GM19438 (cell line): ENCODE measurements around the gene CLTB.

ENCODE experiments used
- ATAC-seq: cut with Tn5 transposase; IDR thresholded peaks from one replicate; pipeline ENCODE4 v1.9.1; 2021; ENCODE audit warnings: low read depth; ENCODE audit not compliant: unreplicated experiment

CLTB gene

DNA sequence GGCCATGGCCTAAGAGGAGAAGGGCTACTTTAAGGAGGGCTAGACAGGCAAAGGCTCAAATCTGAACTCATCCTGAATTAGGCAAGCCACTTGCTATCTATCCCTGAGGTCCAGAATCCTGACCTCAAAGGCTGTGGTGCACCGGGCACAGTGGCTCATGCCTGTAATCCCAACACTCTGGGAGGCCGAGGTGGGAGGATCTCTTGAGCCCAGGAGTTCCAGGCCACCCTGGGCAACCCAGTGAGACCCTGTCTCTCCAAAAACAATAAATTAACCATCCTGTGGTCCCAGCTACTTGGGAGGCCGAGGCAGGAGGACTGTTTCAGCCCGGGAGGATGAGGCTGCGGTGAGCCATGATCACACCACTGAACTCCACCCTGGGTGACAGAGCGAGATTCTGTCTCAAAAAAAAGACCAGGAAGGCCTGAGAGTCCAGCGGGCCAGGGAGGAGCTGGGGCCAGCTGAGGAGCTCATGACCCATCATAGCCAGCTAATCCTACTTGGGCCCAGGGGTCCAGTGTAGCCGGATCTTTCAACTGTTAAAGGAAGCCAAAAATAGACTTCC, 31.9 kb downstream of the CLTB start:
- ATAC-seq = no peak

GRCh38 chr5:176383961-176384360, 32.4 kb downstream of the CLTB start:
- ATAC-seq = no peak

- ATAC-seq = no peak
These were observed 33.0 kb downstream of the CLTB start for GRCh38 chr5:176383248-176383905.

- no peak for ATAC-seq
These were observed 33.6 kb downstream of the CLTB start for GRCh38 chr5:176382721-176383120.

GRCh38 chr5:176381979-176382378, 34.4 kb downstream of the CLTB start:
- ATAC-seq = no peak

DNA sequence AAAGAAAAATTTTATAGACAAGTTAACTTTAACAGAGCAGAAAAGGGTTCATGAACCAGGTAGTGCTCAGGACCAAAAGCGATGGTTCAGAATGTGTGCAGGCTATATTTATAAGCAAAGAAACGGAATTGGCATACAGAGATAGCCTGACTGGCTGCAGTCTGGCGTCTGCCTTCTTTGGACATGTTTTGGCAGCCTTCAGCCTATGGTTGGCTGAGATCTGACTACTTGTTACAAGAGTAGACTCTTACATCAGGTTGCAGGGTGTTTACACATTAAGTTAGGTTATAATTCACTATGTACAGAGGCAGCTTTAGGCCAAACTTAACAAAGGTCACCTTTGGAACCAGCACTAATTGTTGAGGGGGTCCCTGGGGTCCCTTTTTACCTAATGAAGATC, 34.9 kb downstream of the CLTB start:
- ATAC-seq = no peak

DNA sequence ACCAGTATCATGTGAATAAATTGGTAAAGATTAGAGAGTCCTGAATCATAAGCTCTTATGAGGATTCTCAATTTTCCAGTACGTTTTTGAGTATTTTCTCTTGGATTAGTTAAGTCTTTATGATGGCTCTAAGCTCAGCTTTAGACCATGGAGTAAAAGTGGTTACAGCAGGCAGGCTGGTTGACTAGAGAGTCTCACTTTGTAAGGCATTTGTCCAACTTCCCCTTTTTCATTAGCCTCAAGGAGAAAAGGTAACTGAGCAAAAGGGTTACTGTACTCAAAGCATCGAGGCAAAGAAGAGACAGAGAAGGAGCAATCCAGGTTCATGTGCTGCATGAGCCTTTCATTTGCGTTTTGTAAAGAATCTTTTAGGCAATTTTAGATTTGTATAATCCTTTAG, 36.5 kb downstream of the CLTB start:
- ATAC-seq = no peak

- ATAC-seq = no peak
These were observed 43.1 kb downstream of the CLTB start for GRCh38 chr5:176373100-176373818.

DNA sequence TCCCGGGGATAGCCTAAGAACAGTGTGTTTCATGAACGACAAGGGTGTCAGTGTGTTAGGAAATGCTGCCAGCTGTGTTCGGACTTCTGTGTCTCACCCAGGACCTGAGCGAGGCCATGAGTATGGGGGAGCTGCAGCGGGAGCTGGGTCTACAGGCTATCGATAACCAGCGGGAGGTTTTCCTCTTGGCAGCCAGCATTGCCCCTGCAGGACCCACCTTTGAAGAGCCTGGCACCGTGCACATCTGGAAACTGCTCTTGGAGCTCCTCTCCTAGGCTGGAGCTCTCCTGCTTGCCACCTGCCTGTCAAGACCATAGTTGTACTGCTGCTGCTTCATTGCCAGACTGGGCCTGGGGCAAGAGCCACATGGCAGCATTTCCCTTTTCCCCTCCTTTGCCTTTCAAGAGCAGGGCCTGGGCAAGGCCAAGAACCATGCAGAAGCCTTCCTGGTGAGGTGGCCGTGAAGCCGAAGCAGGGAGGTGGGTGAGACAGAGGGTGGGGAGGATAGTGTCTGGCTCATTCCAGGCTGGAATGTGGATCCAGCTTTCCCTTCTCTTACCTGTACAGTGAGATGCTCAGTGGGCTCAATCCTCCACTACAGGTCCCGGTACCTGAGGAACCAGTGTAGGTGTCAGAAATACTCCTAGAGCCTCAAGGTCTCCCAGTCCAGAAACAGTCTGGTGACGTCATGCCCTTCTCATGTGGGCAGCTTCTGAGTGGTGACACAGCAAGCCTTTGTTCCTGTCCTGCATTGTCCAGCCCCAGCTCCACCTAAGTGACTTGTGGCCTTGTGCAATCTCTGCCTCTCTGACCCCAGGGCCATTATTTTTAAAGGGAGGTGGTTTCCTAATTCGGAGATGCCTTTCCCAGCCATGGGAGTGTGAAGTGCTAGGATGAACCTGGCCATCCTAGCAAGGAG, 44.5 kb downstream of the CLTB start:
- no peak for ATAC-seq

DNA sequence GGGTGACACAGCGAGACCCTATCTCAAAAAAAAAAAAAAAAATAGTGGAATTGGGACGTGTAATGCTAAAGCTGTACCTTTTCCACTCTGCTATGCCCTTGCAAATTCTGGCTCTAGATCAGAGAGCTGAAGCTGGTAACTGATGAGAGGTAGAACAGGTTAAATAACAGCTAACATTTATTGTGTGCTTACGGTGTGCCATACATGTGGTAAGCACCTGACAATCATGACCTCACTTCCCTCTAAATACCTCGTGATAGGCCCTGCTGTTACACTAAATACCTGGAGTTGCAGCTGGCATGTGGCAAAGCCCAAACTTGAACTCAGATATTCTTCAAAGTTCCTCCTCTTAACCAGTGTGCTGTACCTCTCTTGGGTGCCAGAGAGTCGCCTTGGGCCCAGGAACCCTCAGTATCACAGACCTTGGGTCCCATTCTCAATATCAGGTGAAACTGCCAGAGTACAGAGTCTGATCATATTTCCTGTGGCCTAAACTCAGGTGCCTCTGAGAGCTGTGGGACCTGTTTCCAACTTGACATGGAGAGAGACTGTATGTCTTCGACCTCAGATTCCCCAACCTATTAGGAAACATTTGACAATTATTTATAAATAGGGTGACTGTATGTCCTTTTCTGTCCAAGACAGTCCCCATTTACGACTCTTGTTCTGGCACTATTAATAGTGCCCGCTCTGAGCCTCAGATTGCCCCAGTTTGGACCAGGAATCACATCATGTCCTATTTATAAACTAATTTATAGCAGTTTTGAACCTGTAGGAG, 46.2 kb downstream of the CLTB start:
- no peak for ATAC-seq

GRCh38 chr5:176368726-176369125, 47.6 kb downstream of the CLTB start:
- ATAC-seq = no peak

- no peak for ATAC-seq
These were observed 50.0 kb downstream of the CLTB start for GRCh38 chr5:176366232-176366894.

GRCh38 chr5:176365351-176366231, 50.7 kb downstream of the CLTB start, which contains the start of gene ARL10:
Gene ARL10, plus strand, starts transcription at chr5:176365487. Its CDS starts 77 bp downstream, at chr5:176365564.
- ATAC-seq = no peak

- no peak for ATAC-seq
These were observed 51.5 kb downstream of the CLTB start for GRCh38 chr5:176364765-176365350.

- peak; percentile 10 for ATAC-seq
These were observed 54.2 kb downstream of the CLTB start for GRCh38 chr5:176362233-176362490.

DNA sequence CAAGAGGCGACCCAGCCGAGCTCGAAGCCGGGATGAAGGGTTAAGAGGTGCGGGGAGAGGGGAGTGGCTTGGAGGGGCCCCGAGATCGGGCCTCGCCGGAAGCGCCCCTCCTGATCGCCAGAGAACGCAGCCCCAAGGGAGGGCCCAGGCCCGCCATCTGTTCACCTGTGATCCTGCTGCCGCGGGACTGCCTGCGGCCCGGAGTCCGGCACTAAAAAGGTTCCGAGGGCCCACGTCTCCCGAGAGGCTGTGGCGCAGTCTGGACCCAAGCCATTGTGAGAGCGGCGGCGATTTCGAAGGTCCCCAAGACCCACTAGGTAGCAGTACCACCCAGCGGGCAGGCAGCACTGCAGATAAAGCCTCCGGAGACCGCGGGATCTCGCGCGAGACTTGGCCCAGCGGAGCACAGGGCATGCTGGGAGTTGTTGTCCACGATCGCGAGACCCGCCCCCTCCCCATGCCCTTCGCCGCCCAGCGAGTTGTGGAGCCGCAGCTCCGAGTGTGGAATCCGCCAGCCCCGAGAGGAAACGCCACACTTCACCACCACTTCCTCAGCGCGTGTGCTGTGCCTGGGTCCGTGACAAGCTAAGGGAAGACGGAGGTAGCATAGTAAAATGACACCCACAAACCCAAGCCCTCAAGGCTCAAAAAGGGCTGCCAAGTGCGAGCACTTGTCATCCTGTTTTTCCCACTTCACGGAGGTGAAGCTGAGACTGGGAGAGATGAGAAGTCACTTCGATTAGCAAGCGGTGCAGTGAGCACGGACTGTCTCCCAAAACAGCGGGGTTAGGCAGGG, 54.7 kb downstream of the CLTB start, which contains the start of gene KIAA1191:
TSS of gene KIAA1191 (minus strand) at position 328 of the 796 bp plus-strand sequence. CDS start 2,256 bp downstream, outside the sequence.
- ATAC-seq = peak; percentile 78

- no peak for ATAC-seq
These were observed 55.4 kb downstream of the CLTB start for GRCh38 chr5:176360894-176361436.
